ENCODE data around the gene PDE7B.

Gene PDE7B

GRCh38 chr6:135974426-135974825, 122.9 kb downstream of the PDE7B start:
- no peak for TF ChIP-seq CTCF (IDR thresholded peaks at IDR 0.05; ENCODE audit: low read depth, low read length, missing control alignments)
- in situ Hi-C loops (cut with HindIII; ENCODE audit: low pct_ligation_motif_present, low sequenced_read_pairs): no loop called here
- Histone ChIP-seq H3K36me3 (replicated peaks) (no peaks in the 10 kb centered on the region), H3K4me3 (ENCODE audit: low read depth, low read length) (no peak overlapping the region), H3K27me3 (replicated peaks) (no peaks in the 10 kb centered on the region), H3K27ac (no peak overlapping the region)
- no peak for DNase-seq

DNA sequence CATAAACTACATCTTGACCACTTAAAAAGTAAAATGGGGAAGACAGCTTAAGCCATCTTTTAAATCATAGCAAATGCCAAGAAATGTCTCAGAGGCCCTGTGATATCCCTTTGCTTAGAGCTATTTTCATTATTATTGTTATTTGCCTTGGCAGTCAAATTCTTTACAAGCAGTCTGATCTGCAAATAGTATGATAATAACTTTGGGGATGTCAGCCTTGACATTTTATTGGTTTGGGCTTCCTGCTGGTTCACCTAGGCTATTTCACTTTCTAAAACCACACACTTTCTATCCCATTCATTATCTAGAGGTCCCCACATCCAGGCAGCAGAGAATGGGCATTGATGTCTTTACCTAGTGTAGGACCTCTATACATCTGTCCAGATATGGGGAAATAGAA, 125.1 kb downstream of the PDE7B start:
- in situ Hi-C loops (cut with HindIII; ENCODE audit: low pct_ligation_motif_present, low sequenced_read_pairs): no loop called here
- H3K27me3 ChIP-seq (replicated peaks): no peaks in the 10 kb centered on the region
- no peak overlapping the region for H3K4me3 ChIP-seq (ENCODE audit: low read depth, low read length)
- H3K27ac ChIP-seq: no peak overlapping the region
- no peak for DNase-seq
- H3K36me3 ChIP-seq (replicated peaks): no peaks in the 10 kb centered on the region
- no peak for TF ChIP-seq CTCF (IDR thresholded peaks at IDR 0.05; ENCODE audit: low read depth, low read length, missing control alignments)

- no peaks in the 10 kb centered on the region for H3K36me3 ChIP-seq (replicated peaks)
- DNase-seq: no peak
- in situ Hi-C loops (cut with HindIII; ENCODE audit: low pct_ligation_motif_present, low sequenced_read_pairs): no loop called here
Measured at GRCh38 chr6:135983093-135983492, 131.6 kb downstream of the PDE7B start.

GRCh38 chr6:135983718-135984343, 132.3 kb downstream of the PDE7B start:
- Histone ChIP-seq H3K27me3 (replicated peaks) (no peaks in the 10 kb centered on the region), H3K4me3 (ENCODE audit: low read depth, low read length) (no peak overlapping the region), H3K27ac (no peak overlapping the region), H3K36me3 (replicated peaks) (no peaks in the 10 kb centered on the region)
- DNase-seq: no peak
- in situ Hi-C loops (cut with HindIII; ENCODE audit: low pct_ligation_motif_present, low sequenced_read_pairs): no loop called here
- TF ChIP-seq CTCF (IDR thresholded peaks at IDR 0.05; ENCODE audit: low read depth, low read length, missing control alignments): no peak

More at GRCh38 chr6:135983093-135983492, 131.6 kb downstream of the PDE7B start:
- no peaks in the 10 kb centered on the region for H3K27me3 ChIP-seq (replicated peaks)
- H3K4me3 ChIP-seq (ENCODE audit: low read depth, low read length): no peak overlapping the region
- H3K27ac ChIP-seq: no peak overlapping the region
- TF ChIP-seq CTCF (IDR thresholded peaks at IDR 0.05; ENCODE audit: low read depth, low read length, missing control alignments): no peak

- Histone ChIP-seq H3K27me3 (replicated peaks) (no peaks in the 10 kb centered on the region), H3K27ac (no peak overlapping the region), H3K36me3 (replicated peaks) (no peaks in the 10 kb centered on the region), H3K4me3 (ENCODE audit: low read depth, low read length) (no peak overlapping the region)
- no peak for TF ChIP-seq CTCF (IDR thresholded peaks at IDR 0.05; ENCODE audit: low read depth, low read length, missing control alignments)
- in situ Hi-C loops (cut with HindIII; ENCODE audit: low pct_ligation_motif_present, low sequenced_read_pairs): no loop called here
- no peak for DNase-seq
Measured at GRCh38 chr6:135985471-135985870, 134.0 kb downstream of the PDE7B start.

- TF ChIP-seq CTCF (IDR thresholded peaks at IDR 0.05; ENCODE audit: low read depth, low read length, missing control alignments): no peak
- H3K27me3 ChIP-seq (replicated peaks): no peaks in the 10 kb centered on the region
- no peak for DNase-seq
- no peak overlapping the region for H3K27ac ChIP-seq
- H3K4me3 ChIP-seq (ENCODE audit: low read depth, low read length): no peak overlapping the region
- in situ Hi-C loops (cut with HindIII; ENCODE audit: low pct_ligation_motif_present, low sequenced_read_pairs): no loop called here
- no peaks in the 10 kb centered on the region for H3K36me3 ChIP-seq (replicated peaks)
Measured at GRCh38 chr6:135987226-135987625, 135.7 kb downstream of the PDE7B start.

Measured in brain microvascular endothelial cell (primary cell).